Head of caudate nucleus (tissue), 42 donors: ENCODE data around the gene BYSL.

ENCODE experiments used
- DNase-seq, 42 donors: peaks; one replicate each; pipeline versions ENCODE4 v3.0.0 to v3.0.0-alpha.2; 2020 to 2021; ENCODE audit warnings: mixed read lengths in 7 of 42
- intact Hi-C: fragments of 100-400 bp; cut with DNase I; formaldehyde crosslinking; loops from one replicate; pipeline ENCODE4 v1.15.0; 2022

BYSL gene

GRCh38 chr6:41966961-41967311, 45.6 kb downstream of the BYSL start:
- DNase-seq, result no peak
- intact Hi-C loops, result no loop called here

- intact Hi-C loops, result no loop called here
Observed at GRCh38 chr6:41967312-41968287, 46.3 kb downstream of the BYSL start.

GRCh38 chr6:41970436-41970846, 49.1 kb downstream of the BYSL start:
- DNase-seq, result peak in 8 of 42 donors; percentile 3 to 45 (median 16)
- intact Hi-C loops, result no loop called here

More at GRCh38 chr6:41967312-41968287, 46.3 kb downstream of the BYSL start:
- no peak for DNase-seq

GRCh38 chr6:41972826-41973225, 51.5 kb downstream of the BYSL start:
- intact Hi-C loops, result no loop called here
- peak in 1 of 42 donors; percentile 6 for DNase-seq

- intact Hi-C loops, result no loop called here
- no peak for DNase-seq
Observed at GRCh38 chr6:41974281-41974825, 53.1 kb downstream of the BYSL start.

GRCh38 chr6:41975276-41975675, 54.0 kb downstream of the BYSL start:
- intact Hi-C loops, result no loop called here
- DNase-seq, result no peak

GRCh38 chr6:41976794-41977484, 55.6 kb downstream of the BYSL start:
- peak in 1 of 42 donors; percentile 15 for DNase-seq
- intact Hi-C loops, result no loop called here
